OCI-LY7 (cell line): ENCODE measurements around the gene DNAH8.

Source experiments
- EZH2phosphoT487 ChIP-seq: fragments of 200-600 bp; sonication (generic); IDR thresholded peaks from 2 replicates; pipeline ENCODE4 v1.6.1; 2018; ENCODE audit warnings: low read depth, borderline replicate concordance, mild to moderate bottlenecking, mixed run types, antibody characterized with exemption, low read length, moderate library complexity, mixed read lengths
- TF ChIP-seq, protein P1 (sequence below): fragments of 200-600 bp; sonication (generic); conservative IDR thresholded peaks from 2 replicates; pipeline ENCODE4 v1.5.1; 2014; ENCODE audit warnings: mild to moderate bottlenecking, antibody characterized with exemption, low read length, moderate library complexity, mixed read lengths

DNA sequence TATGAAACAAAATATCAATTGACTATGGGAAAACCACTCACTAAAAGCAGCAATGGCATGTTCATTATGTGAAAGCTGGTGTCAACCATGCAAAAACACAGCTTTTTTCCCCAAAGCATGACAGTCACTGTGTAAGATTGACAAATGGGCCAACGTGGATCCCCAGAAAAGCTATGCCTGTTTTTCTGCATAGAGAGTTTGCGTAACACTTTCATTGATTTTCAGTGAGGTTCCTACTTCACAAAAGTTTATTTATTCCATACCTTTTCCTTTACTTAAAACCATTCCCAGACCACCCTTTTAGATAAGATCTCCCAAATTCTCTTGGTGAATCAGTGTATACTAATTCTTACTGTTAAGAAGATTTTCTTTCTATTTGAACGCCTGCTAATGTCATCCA, 195.1 kb downstream of the DNAH8 start:
- TF ChIP-seq, protein P1, sequence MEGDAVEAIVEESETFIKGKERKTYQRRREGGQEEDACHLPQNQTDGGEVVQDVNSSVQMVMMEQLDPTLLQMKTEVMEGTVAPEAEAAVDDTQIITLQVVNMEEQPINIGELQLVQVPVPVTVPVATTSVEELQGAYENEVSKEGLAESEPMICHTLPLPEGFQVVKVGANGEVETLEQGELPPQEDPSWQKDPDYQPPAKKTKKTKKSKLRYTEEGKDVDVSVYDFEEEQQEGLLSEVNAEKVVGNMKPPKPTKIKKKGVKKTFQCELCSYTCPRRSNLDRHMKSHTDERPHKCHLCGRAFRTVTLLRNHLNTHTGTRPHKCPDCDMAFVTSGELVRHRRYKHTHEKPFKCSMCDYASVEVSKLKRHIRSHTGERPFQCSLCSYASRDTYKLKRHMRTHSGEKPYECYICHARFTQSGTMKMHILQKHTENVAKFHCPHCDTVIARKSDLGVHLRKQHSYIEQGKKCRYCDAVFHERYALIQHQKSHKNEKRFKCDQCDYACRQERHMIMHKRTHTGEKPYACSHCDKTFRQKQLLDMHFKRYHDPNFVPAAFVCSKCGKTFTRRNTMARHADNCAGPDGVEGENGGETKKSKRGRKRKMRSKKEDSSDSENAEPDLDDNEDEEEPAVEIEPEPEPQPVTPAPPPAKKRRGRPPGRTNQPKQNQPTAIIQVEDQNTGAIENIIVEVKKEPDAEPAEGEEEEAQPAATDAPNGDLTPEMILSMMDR: no peak
- no peak for TF ChIP-seq EZH2phosphoT487
